Liver (tissue), 9 donors: ENCODE data around the gene MAN1C1. TPM values are rescaled to one million over a fixed set of nuclear protein-coding genes. Genes with fewer than 3 reads are reported as not detected.

Source experiments
- DNase-seq: peaks from one replicate; pipeline ENCODE4 v3.0.0-alpha.2; 2017; ENCODE audit warnings: low spot score
- H3K27ac ChIP-seq, 2 donors: one replicate each; pipeline ENCODE4 v1.7.0; 2013; ENCODE audit warnings: inconsistent platforms in 2 of 2, low read length in 2 of 2, control low read depth in 1 of 2, low read depth in 1 of 2, mild to moderate bottlenecking in 1 of 2
- H3K27me3 ChIP-seq, 4 donors: one replicate each; pipeline versions ENCODE4 v1.6.1 to v1.7.0; 2013; ENCODE audit warnings: low read length in 3 of 4, inconsistent platforms in 1 of 4, mild to moderate bottlenecking in 1 of 4, moderate library complexity in 1 of 4; ENCODE audit not compliant: control insufficient read depth in 4 of 4, insufficient read depth in 4 of 4
- H3K36me3 ChIP-seq, 4 donors: one replicate each; pipeline versions ENCODE4 v1.6.1 to v1.7.0; 2013; ENCODE audit warnings: low read length in 3 of 4, mild to moderate bottlenecking in 3 of 4, low read depth in 1 of 4, moderate library complexity in 1 of 4; ENCODE audit not compliant: control insufficient read depth in 4 of 4, insufficient read depth in 3 of 4
- H3K4me1 ChIP-seq, 4 donors: one replicate each; pipeline versions ENCODE4 v1.6.1 to v1.7.0; 2013; ENCODE audit warnings: low read length in 3 of 4, mild to moderate bottlenecking in 3 of 4, moderate library complexity in 1 of 4; ENCODE audit not compliant: control insufficient read depth in 4 of 4, insufficient read depth in 4 of 4
- H3K4me3 ChIP-seq, 3 donors: one replicate each; pipeline versions ENCODE4 v1.6.1 to v1.7.0; 2013; ENCODE audit warnings: low read length in 3 of 3, control low read depth in 1 of 3, low read depth in 1 of 3, mild to moderate bottlenecking in 1 of 3
- H3K9ac ChIP-seq, 2 donors: one replicate each; pipeline ENCODE4 v1.7.0; 2013; ENCODE audit warnings: low read length in 2 of 2, mild to moderate bottlenecking in 2 of 2, moderate library complexity in 2 of 2, control low read depth in 1 of 2, low read depth in 1 of 2
- H3K9me3 ChIP-seq, 4 donors: one replicate each; pipeline versions ENCODE4 v1.6.1 to v1.7.0; 2013; ENCODE audit warnings: low read length in 3 of 4; ENCODE audit not compliant: control insufficient read depth in 4 of 4
- EGR1 ChIP-seq, 2 donors: IDR thresholded peaks; 2 replicates each; pipeline ENCODE4 v1.6.1; 2016 to 2018; ENCODE audit warnings: antibody characterized with exemption in 2 of 2, low read depth in 2 of 2
- FOXA1 ChIP-seq: IDR thresholded peaks from 2 replicates; pipeline ENCODE4 v1.6.1; 2016; ENCODE audit warnings: antibody characterized with exemption
- FOXA2 ChIP-seq: IDR thresholded peaks from 2 replicates; pipeline ENCODE4 v1.6.1; 2016; ENCODE audit warnings: antibody characterized with exemption
- HNF4A ChIP-seq, 2 donors: conservative IDR thresholded peaks; 2 replicates each; pipeline ENCODE4 v1.6.1; 2016; ENCODE audit warnings: antibody characterized with exemption in 2 of 2, mild to moderate bottlenecking in 2 of 2
- HNF4G ChIP-seq: IDR thresholded peaks from 2 replicates; pipeline ENCODE4 v1.6.1; 2016; ENCODE audit warnings: antibody characterized with exemption
- RAD21 ChIP-seq, 2 donors: IDR thresholded peaks; 2 replicates each; pipeline ENCODE4 v1.6.1; 2016; ENCODE audit warnings: antibody characterized with exemption in 2 of 2, mild to moderate bottlenecking in 2 of 2
- RXRA ChIP-seq, 2 donors: IDR thresholded peaks; 2 replicates each; pipeline ENCODE4 v1.6.1; 2017 to 2018; ENCODE audit warnings: antibody characterized with exemption in 2 of 2, mild to moderate bottlenecking in 1 of 2
- SP1 ChIP-seq: IDR thresholded peaks from 2 replicates; pipeline ENCODE4 v1.6.1; 2018; ENCODE audit warnings: antibody characterized with exemption, mild to moderate bottlenecking
- TAF1 ChIP-seq: conservative IDR thresholded peaks from 2 replicates; pipeline ENCODE4 v1.6.1; 2016; ENCODE audit warnings: antibody characterized with exemption, mild to moderate bottlenecking
- ZBTB33 ChIP-seq: IDR thresholded peaks from 2 replicates; pipeline ENCODE4 v1.6.1; 2016; ENCODE audit warnings: antibody characterized with exemption
- WGBS: extraction: QIAGEN DNeasy Blood & Tissue Kit; methylation state at CpG from one replicate; pipeline ENCODE4 v1.1.7; 2013; 5-methylcytosine and 5-hydroxymethylcytosine counted together
- polyA plus RNA-seq, 2 donors: library from polyadenylated mRNA; stranded (reverse) in 1 of 2; unstranded in 1 of 2; fragments of 200-250 nt in 1 of 2; fragments of >200 nt in 1 of 2; fragmentation: Nextera tagmentation in 1 of 2; extraction: Ambion mirVana in 1 of 2; gene quantifications; one replicate each; pipeline versions ENCODE4 v1.2.1 to v1.2.3, GENCODE V29; 2013 to 2015
- total RNA-seq, 2 donors: library from RNA; depleted of rRNA; stranded (reverse); fragments of >200 nt; gene quantifications; one replicate each; pipeline ENCODE4 v1.2.3, GENCODE V29; 2014
- TF ChIP-seq, protein P1 (sequence below): fragments of 150-350 bp; IDR thresholded peaks from 2 replicates; pipeline ENCODE4 v1.5.1; 2017; ENCODE audit warnings: improper control_type of control experiment, low read depth, low read length; ENCODE audit not compliant: missing input control
- TF ChIP-seq, protein P2 (sequence below): IDR thresholded peaks from 2 replicates; pipeline ENCODE4 v1.6.1; 2016; ENCODE audit warnings: antibody characterized with exemption
- TF ChIP-seq, protein P3 (sequence below): IDR thresholded peaks from 2 replicates; pipeline ENCODE4 v1.6.1; 2016; ENCODE audit warnings: antibody characterized with exemption, mild to moderate bottlenecking
- donor health status: healthy.
- donor health status: healthy.
- donor health status: healthy.
- donor health status: healthy.
- donor health status: healthy.

The MAN1C1 gene
- total and polyA plus RNA-seq, 4 donors, result 6.3 to 16.0 (median 8.1) TPM

DNA sequence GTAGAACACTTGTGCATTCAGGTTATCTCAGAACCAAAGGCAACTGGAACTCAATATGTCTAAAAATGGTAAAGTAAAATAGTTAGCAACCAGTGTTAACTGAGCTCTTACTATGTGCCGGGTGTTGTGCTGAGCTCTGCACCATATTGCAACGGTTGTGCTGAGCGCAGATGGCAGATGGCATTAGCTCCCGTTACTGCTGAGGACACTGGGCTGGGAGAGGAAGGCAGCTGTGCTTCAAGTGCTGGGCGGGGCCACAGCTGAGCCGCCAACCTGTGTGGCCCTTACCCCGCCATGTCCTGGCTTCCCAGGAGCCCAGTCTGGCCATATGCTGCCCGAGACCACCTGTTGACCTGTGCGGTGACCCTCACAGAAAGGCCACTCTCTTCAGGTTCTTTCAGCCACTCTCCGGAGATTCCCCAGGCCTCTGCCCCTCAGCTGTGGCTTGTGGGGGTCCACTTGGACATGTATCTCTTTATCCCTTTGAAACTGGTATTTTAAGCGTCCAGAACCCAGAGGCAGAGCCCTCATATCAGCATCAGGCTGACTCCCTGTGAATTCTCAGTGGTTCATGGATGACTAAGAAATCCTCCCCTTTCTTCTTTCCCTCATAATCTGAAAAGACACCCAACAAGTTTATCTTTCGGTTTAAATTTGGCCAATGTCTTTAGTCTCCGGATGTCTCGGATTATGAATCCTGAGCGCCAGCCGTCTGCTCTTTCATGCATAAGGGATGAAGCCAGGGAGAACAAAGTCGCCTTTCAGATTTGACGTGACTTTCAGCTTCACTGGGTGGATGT lies 46.8 kb upstream of the MAN1C1 start:
- 91% methylated on average over 18 of the region's 18 CpGs for WGBS
- no peak overlapping the region for H3K9ac ChIP-seq
- no peak overlapping the region for H3K4me3 ChIP-seq
- H3K36me3 ChIP-seq, result peaks cover 0 to 3% (median under 1%) of the 10 kb centered on the region in 4 donors
- no peaks in the 10 kb centered on the region for H3K27me3 ChIP-seq
- no peak for DNase-seq
- H3K9me3 ChIP-seq, result no peaks in the 10 kb centered on the region
- TF ChIP-seq, protein P1, sequence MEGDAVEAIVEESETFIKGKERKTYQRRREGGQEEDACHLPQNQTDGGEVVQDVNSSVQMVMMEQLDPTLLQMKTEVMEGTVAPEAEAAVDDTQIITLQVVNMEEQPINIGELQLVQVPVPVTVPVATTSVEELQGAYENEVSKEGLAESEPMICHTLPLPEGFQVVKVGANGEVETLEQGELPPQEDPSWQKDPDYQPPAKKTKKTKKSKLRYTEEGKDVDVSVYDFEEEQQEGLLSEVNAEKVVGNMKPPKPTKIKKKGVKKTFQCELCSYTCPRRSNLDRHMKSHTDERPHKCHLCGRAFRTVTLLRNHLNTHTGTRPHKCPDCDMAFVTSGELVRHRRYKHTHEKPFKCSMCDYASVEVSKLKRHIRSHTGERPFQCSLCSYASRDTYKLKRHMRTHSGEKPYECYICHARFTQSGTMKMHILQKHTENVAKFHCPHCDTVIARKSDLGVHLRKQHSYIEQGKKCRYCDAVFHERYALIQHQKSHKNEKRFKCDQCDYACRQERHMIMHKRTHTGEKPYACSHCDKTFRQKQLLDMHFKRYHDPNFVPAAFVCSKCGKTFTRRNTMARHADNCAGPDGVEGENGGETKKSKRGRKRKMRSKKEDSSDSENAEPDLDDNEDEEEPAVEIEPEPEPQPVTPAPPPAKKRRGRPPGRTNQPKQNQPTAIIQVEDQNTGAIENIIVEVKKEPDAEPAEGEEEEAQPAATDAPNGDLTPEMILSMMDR, result no peak
- TF ChIP-seq, protein P2, sequence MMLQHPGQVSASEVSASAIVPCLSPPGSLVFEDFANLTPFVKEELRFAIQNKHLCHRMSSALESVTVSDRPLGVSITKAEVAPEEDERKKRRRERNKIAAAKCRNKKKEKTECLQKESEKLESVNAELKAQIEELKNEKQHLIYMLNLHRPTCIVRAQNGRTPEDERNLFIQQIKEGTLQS, result no peak
- TF ChIP-seq RXRA (IDR thresholded peaks at IDR 0.05), result no peak
- no peak for TF ChIP-seq RAD21 (IDR thresholded peaks at IDR 0.05)
- TF ChIP-seq, protein P3, sequence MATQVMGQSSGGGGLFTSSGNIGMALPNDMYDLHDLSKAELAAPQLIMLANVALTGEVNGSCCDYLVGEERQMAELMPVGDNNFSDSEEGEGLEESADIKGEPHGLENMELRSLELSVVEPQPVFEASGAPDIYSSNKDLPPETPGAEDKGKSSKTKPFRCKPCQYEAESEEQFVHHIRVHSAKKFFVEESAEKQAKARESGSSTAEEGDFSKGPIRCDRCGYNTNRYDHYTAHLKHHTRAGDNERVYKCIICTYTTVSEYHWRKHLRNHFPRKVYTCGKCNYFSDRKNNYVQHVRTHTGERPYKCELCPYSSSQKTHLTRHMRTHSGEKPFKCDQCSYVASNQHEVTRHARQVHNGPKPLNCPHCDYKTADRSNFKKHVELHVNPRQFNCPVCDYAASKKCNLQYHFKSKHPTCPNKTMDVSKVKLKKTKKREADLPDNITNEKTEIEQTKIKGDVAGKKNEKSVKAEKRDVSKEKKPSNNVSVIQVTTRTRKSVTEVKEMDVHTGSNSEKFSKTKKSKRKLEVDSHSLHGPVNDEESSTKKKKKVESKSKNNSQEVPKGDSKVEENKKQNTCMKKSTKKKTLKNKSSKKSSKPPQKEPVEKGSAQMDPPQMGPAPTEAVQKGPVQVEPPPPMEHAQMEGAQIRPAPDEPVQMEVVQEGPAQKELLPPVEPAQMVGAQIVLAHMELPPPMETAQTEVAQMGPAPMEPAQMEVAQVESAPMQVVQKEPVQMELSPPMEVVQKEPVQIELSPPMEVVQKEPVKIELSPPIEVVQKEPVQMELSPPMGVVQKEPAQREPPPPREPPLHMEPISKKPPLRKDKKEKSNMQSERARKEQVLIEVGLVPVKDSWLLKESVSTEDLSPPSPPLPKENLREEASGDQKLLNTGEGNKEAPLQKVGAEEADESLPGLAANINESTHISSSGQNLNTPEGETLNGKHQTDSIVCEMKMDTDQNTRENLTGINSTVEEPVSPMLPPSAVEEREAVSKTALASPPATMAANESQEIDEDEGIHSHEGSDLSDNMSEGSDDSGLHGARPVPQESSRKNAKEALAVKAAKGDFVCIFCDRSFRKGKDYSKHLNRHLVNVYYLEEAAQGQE, result no peak
- TF ChIP-seq HNF4G, result no peak
- TF ChIP-seq FOXA2, result no peak
- TF ChIP-seq EGR1 (IDR thresholded peaks at IDR 0.05; ENCODE audit: low read depth in 2 of 2), result no peak
- TF ChIP-seq HNF4A (conservative IDR thresholded peaks at IDR 0.05), result no peak
- no peak for TF ChIP-seq TAF1
- no peak for TF ChIP-seq SP1
- no peak for TF ChIP-seq FOXA1
- peaks cover 8 to 67% (median 56%) of the 10 kb centered on the region in 4 donors for H3K4me1 ChIP-seq
- H3K27ac ChIP-seq, result peak overlapping the region in 1 of 2 donors; percentile 3

GRCh38 chr1:25570798-25571521 lies 45.6 kb upstream of the MAN1C1 start:
- Histone ChIP-seq H3K9me3 (no peaks in the 10 kb centered on the region), H3K27ac (no peak overlapping the region), H3K4me3 (no peak overlapping the region), H3K27me3 (no peaks in the 10 kb centered on the region), H3K9ac (no peak overlapping the region), H3K4me1 (peaks cover 6 to 63% (median 52%) of the 10 kb centered on the region in 4 donors), H3K36me3 (peaks cover 0 to 3% (median 0%) of the 10 kb centered on the region in 4 donors)
- DNase-seq, result no peak
- whole genome bisulfite sequencing, result 67% methylated on average over 12 of the region's 12 CpGs
- TF ChIP-seq FOXA2, result no peak
- TF ChIP-seq SP1, result no peak
- no peak for TF ChIP-seq ZBTB33
- TF ChIP-seq RXRA (IDR thresholded peaks at IDR 0.05), result no peak
